Activated B cell treated with CpG ODN at 0.5 μM for 24 hours (primary cell): ENCODE results near the gene RPGR. TPM values are rescaled to one million over a fixed set of nuclear protein-coding genes. Genes with fewer than 3 reads are reported as not detected.

Experiments used
- ATAC-seq: fragments of 200-7000 bp; cut with Tn5 transposase; one replicate; pipeline ENCODE4 v1.10.0; 2021; ENCODE audit warnings: low read depth, mild to moderate bottlenecking, moderate library complexity
- CTCF ChIA-PET: fragments of 350-600 bp; sonication (Branson Sonifier 250); formaldehyde crosslinking; loops from one replicate; lab custom pipeline; 2021; ENCODE audit warnings: antibody characterized with exemption; lab: Charles Lee
- POLR2A ChIA-PET: fragments of 350-600 bp; sonication (Branson Sonifier 250); formaldehyde crosslinking; loops from one replicate; lab custom pipeline; 2021; ENCODE audit warnings: antibody characterized with exemption; lab: Charles Lee
- DNase-seq: peaks from one replicate; pipeline ENCODE4 v3.0.0; 2022
- H3K27ac Mint-ChIP-seq: one replicate; pipeline ENCODE4 v1.8.0; 2020; ENCODE audit warnings: mixed read lengths
- H3K27me3 Mint-ChIP-seq: one replicate; pipeline ENCODE4 v1.8.0; 2021; ENCODE audit warnings: mixed read lengths
- H3K36me3 Mint-ChIP-seq: one replicate; pipeline ENCODE4 v1.8.0; 2021; ENCODE audit warnings: low read depth, mixed read lengths
- H3K4me1 Mint-ChIP-seq: one replicate; pipeline ENCODE4 v1.8.0; 2021; ENCODE audit warnings: mixed read lengths
- H3K4me3 Mint-ChIP-seq: one replicate; pipeline ENCODE4 v1.8.0; 2020; ENCODE audit warnings: mild to moderate bottlenecking, mixed read lengths
- H3K9me3 Mint-ChIP-seq: one replicate; pipeline ENCODE4 v1.8.0; 2020; ENCODE audit warnings: mixed read lengths
- intact Hi-C: fragments of 100-400 bp; cut with micrococcal nuclease; formaldehyde crosslinking; loops from one replicate; pipeline ENCODE4 v1.15.1; 2024
- total RNA-seq: library from RNA; stranded (reverse); gene quantifications from 2 replicates; pipeline ENCODE4 v1.2.3, GENCODE V29; 2022
- TF ChIP-seq, protein P1 (sequence below): fragments of 200-600 bp; IDR thresholded peaks from one replicate; pipeline ENCODE4 v1.8.0; 2022; ENCODE audit warnings: antibody characterized with exemption, mild to moderate bottlenecking

The RPGR gene
- total RNA-seq, 1 donor from 2014 or later = 12.4 TPM

DNA sequence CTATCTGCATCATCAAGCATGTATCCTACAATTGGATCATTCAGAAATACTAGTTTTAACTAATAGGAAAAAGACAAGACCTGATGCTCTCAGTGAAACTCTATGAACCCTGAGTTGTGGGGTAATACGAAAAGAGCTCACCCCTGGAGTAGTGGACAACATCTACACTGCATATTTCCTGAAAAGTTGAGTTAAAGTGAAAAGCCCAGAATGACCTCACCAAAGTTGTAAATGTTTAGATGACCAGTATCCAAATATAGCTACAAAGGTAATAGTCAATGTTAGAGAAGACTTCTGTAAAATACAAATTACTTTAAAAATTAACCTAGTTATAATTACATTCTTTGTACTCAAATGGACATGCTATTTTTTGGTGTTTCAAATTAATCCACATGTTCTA lies 53.9 kb downstream of the RPGR start:
- Mint-ChIP-seq H3K9me3 (no peaks in the 10 kb centered on the region), H3K36me3 (peaks cover 13% of the 10 kb centered on the region), H3K27me3 (no peaks in the 10 kb centered on the region), H3K27ac (no peak overlapping the region), H3K4me1 (peaks cover 9% of the 10 kb centered on the region), H3K4me3 (no peak overlapping the region)
- DNase-seq = no peak
- POLR2A ChIA-PET = no interaction called here
- intact Hi-C loops = no loop called here
- no peak for ATAC-seq
- CTCF ChIA-PET = no interaction called here
- TF ChIP-seq, protein P1, sequence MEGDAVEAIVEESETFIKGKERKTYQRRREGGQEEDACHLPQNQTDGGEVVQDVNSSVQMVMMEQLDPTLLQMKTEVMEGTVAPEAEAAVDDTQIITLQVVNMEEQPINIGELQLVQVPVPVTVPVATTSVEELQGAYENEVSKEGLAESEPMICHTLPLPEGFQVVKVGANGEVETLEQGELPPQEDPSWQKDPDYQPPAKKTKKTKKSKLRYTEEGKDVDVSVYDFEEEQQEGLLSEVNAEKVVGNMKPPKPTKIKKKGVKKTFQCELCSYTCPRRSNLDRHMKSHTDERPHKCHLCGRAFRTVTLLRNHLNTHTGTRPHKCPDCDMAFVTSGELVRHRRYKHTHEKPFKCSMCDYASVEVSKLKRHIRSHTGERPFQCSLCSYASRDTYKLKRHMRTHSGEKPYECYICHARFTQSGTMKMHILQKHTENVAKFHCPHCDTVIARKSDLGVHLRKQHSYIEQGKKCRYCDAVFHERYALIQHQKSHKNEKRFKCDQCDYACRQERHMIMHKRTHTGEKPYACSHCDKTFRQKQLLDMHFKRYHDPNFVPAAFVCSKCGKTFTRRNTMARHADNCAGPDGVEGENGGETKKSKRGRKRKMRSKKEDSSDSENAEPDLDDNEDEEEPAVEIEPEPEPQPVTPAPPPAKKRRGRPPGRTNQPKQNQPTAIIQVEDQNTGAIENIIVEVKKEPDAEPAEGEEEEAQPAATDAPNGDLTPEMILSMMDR = no peak

DNA sequence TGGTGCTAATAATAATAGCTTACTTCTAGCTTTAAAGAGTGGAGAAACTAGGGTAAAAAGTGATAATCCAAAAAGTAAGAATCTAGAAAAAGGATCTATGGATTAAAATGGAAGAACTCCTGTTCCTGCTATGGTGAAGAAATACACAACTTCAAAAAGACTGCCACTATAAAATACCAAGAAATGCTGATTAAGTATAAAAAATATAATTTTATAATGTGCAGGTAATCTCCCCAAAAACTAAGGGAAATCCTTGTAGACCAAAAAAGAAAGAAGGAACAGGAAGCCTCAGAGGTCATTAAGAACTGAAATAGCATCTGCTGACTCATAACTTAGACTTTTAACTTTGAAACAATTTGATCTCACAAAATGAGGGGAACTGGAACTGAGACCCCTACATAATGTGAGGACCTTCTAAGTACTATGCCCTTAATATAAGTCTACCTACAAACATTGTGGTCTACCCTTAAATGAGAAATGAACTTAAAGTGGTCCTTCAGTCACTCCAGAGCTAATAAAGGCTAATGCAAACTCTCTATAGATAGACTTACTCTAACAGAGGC lies 56.1 kb downstream of the RPGR start:
- ATAC-seq = no peak
- Mint-ChIP-seq H3K9me3 (no peaks in the 10 kb centered on the region), H3K36me3 (peaks cover 13% of the 10 kb centered on the region), H3K4me3 (no peak overlapping the region), H3K27ac (no peak overlapping the region), H3K27me3 (no peaks in the 10 kb centered on the region), H3K4me1 (peaks cover 9% of the 10 kb centered on the region)
- intact Hi-C loops = no loop called here
- TF ChIP-seq, protein P1 = no peak
- CTCF ChIA-PET = no interaction called here
- POLR2A ChIA-PET = no interaction called here
- DNase-seq = no peak

DNA sequence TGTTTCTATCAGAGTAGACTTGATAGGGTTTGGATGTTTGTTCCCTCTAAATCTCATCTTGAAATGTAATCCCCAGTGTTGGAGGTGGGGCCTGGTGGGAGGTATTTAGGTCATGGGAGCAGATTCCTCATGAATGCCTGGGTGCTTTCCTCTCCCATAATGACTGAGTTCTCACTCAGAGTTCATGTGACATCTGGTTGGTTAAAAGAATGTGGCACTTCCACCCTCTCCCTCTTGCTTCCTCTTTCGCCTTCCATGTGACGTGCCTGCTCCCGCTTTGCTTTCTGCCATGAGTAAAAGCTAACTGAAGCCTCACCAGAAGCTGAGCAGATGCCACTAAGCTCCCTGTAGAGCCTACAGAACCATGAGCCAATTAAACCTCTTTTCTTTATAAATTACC lies 59.3 kb downstream of the RPGR start:
- CTCF ChIA-PET = no interaction called here
- H3K9me3 Mint-ChIP-seq = no peaks in the 10 kb centered on the region
- no peak for ATAC-seq
- peaks cover 10% of the 10 kb centered on the region for H3K36me3 Mint-ChIP-seq
- TF ChIP-seq, protein P1 = no peak
- peaks cover 2% of the 10 kb centered on the region for H3K4me1 Mint-ChIP-seq
- POLR2A ChIA-PET = no interaction called here
- H3K27me3 Mint-ChIP-seq = no peaks in the 10 kb centered on the region
- no peak overlapping the region for H3K27ac Mint-ChIP-seq
- intact Hi-C loops = no loop called here
- no peak for DNase-seq
- H3K4me3 Mint-ChIP-seq = no peak overlapping the region

DNA sequence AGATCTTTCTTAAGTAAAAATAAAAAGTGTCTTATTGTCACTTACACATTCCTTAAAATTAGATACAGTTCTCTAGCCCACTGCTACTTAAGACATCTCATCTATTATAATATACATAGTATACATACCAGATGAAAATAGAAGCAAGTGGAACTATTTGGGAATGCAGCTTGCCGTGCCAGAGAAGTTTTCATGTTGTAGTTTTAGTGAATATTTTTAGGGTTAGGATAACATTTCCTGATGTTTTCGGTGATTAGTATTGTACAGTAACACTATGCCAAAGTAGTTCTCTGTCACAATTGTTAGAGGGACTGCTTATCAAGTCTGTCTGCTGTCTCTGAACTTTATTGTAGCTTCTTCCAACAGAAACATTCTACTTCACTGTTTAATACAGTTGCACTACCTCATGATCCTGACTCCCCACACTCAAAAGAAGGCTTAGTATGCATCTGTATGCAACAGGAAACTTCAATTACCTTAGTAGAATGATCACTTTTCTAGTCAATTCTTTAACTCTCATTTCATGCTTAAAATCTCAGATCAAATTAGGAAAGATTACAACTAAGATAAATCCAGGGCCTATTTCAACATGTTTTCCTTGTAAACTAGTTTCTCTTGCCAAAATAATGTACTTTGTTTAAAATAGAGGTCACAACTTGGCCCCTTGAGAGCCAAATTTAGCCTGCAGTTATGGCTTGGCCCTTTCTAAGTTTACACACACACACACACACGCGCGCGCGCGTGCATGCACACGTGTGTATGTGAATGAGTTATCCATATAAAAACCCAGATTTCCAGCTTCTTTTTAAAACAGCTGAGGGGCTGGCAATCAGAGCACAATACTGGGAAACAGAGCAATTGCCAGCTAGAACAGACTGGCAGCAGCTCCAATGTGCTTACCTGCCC lies 64.3 kb downstream of the RPGR start:
- Mint-ChIP-seq H3K9me3 (no peaks in the 10 kb centered on the region), H3K4me1 (no peaks in the 10 kb centered on the region), H3K36me3 (no peaks in the 10 kb centered on the region), H3K27me3 (no peaks in the 10 kb centered on the region), H3K27ac (no peak overlapping the region), H3K4me3 (no peak overlapping the region)
- ChIA-PET POLR2A (no interaction called here), CTCF (no interaction called here)
- ATAC-seq (no peak), DNase-seq (no peak)
- TF ChIP-seq, protein P1 = no peak
- intact Hi-C loops = no loop called here

DNA sequence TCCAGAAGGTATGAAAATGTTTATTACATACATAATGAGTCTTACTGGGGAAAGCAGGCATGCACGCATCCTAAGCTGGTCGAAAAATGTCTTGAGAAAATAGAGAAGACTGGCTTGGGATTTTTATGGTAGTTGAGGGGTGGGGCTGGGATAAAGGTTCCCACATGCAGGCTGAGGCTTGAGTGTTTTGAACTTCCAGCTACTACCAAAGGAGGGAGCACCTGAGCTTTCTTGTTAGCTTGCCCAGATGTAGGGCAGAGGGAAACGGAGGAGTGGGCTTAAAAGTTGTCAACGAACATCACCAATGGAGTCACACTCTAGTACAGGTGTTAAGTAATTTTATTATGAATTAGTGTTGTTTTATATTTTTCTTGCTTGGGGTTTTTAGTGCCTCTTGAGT lies 67.1 kb downstream of the RPGR start:
- peaks cover 3% of the 10 kb centered on the region for H3K27me3 Mint-ChIP-seq
- ChIA-PET POLR2A (no interaction called here), CTCF (interaction anchor here (1.3 kb wide), 1 partner anchor 67 kb away, joined by 3 read pairs; the partner anchor contains the start of gene RPGR)
- H3K4me3 Mint-ChIP-seq = no peak overlapping the region
- DNase-seq = no peak
- intact Hi-C loops = no loop called here
- H3K27ac Mint-ChIP-seq = no peak overlapping the region
- ATAC-seq = no peak
- TF ChIP-seq, protein P1 = no peak
- no peaks in the 10 kb centered on the region for H3K4me1 Mint-ChIP-seq
- no peaks in the 10 kb centered on the region for H3K36me3 Mint-ChIP-seq
- no peaks in the 10 kb centered on the region for H3K9me3 Mint-ChIP-seq
